Testis (tissue), 3 donors: Measurements from ENCODE around the gene SMIM5. TPM values are rescaled to one million over a fixed set of nuclear protein-coding genes. Genes with fewer than 3 reads are reported as not detected.

ENCODE experiments used
- DNase-seq: peaks from one replicate; pipeline ENCODE4 v3.0.0-alpha.2; 2019
- H3K27ac ChIP-seq, 2 donors: fragments of 200-600 bp; sonication (generic); one replicate each; pipeline ENCODE4 v1.5.1; 2019
- H3K27me3 ChIP-seq: fragments of 200-600 bp; sonication (generic); one replicate; pipeline ENCODE4 v1.5.1; 2019
- H3K36me3 ChIP-seq: fragments of 200-600 bp; sonication (generic); one replicate; pipeline ENCODE4 v1.5.1; 2017; ENCODE audit warnings: low read depth; ENCODE audit errors: missing control alignments
- H3K4me1 ChIP-seq: fragments of 200-600 bp; sonication (generic); one replicate; pipeline ENCODE4 v1.5.1; 2019
- H3K4me3 ChIP-seq, 2 donors: fragments of 200-600 bp; sonication (generic); one replicate each; pipeline ENCODE4 v1.5.1; 2017 to 2019
- H3K9me3 ChIP-seq: fragments of 200-600 bp; sonication (generic); one replicate; pipeline ENCODE4 v1.5.1; 2017
- CTCF ChIP-seq, 3 experiments: fragments of 450-650 bp in 2 of 3; fragments of 200-600 bp in 1 of 3; sonication (generic) in 1 of 3; IDR thresholded peaks; one replicate each; pipeline ENCODE4 v1.5.1; 2016 to 2019; ENCODE audit warnings: antibody characterized with exemption in 3 of 3, mild to moderate bottlenecking in 2 of 3, moderate library complexity in 1 of 3
- POLR2A ChIP-seq: fragments of 450-650 bp; IDR thresholded peaks from one replicate; pipeline ENCODE4 v1.6.1; 2017; ENCODE audit warnings: antibody characterized with exemption, mild to moderate bottlenecking, moderate library complexity
- WGBS, 2 donors: methylation state at CpG; one replicate each; pipeline ENCODE4 v1.1.5; 2018; 5-methylcytosine and 5-hydroxymethylcytosine counted together
- intact Hi-C: fragments of 100-400 bp; cut with DNase I; formaldehyde crosslinking; loops from one replicate; pipeline ENCODE4 v1.15.1; 2023; ENCODE audit warnings: low total_unique reads
- polyA plus RNA-seq: library from polyadenylated mRNA; stranded (reverse); fragments of 350-450 nt; fragmentation: Illumina TruSeq; extraction: RNeasy Lipid Tissue Mini Kit (QIAGEN cat#74804); gene quantifications from one replicate; pipeline ENCODE4 v1.2.3, GENCODE V29; 2014; ENCODE audit warnings: low read depth, low replicate concordance; ENCODE audit not compliant: insufficient read depth
- total RNA-seq, 2 donors: library from RNA; depleted of rRNA; stranded (reverse); fragments of >200 nt; gene quantifications; one replicate each; pipeline ENCODE4 v1.2.3, GENCODE V29; 2016

The SMIM5 gene
- total and polyA plus RNA-seq, 3 donors from 2014 or later = 1.9 to 2.0 (median 2.0) TPM

GRCh38 chr17:75626496-75627038 lies 6.7 kb upstream of the SMIM5 start:
- Histone ChIP-seq H3K4me3 (no peak overlapping the region), H3K36me3 (no peaks in the 10 kb centered on the region), H3K9me3 (no peaks in the 10 kb centered on the region), H3K4me1 (no peaks in the 10 kb centered on the region), H3K27ac (no peak overlapping the region), H3K27me3 (no peaks in the 10 kb centered on the region)
- no peak for TF ChIP-seq CTCF (IDR thresholded peaks at IDR 0.05)
- TF ChIP-seq POLR2A = no peak
- 73 to 100% methylated on average over 2 to 10 of the region's 11 CpGs for WGBS, 2 donors
- DNase-seq = no peak
- intact Hi-C loops = no loop called here

GRCh38 chr17:75627094-75627493 lies 6.1 kb upstream of the SMIM5 start:
- Histone ChIP-seq H3K27ac (no peak overlapping the region), H3K9me3 (no peaks in the 10 kb centered on the region), H3K4me1 (no peaks in the 10 kb centered on the region), H3K27me3 (no peaks in the 10 kb centered on the region), H3K36me3 (no peaks in the 10 kb centered on the region), H3K4me3 (no peak overlapping the region)
- DNase-seq = no peak
- intact Hi-C loops = no loop called here
- TF ChIP-seq CTCF (IDR thresholded peaks at IDR 0.05) = no peak
- no peak for TF ChIP-seq POLR2A
- 93% methylated on average over 5 to 10 of the region's 10 CpGs for WGBS, 2 donors

GRCh38 chr17:75628425-75628824 lies 4.8 kb upstream of the SMIM5 start:
- WGBS, 2 donors = 88% methylated on average over 6 of the region's 6 CpGs; no CpG with 5 or more reads in 1 of the 2 donors
- peaks cover 10% of the 10 kb centered on the region for H3K4me1 ChIP-seq
- DNase-seq = no peak
- no peak overlapping the region for H3K27ac ChIP-seq
- H3K36me3 ChIP-seq = no peaks in the 10 kb centered on the region
- no peak for TF ChIP-seq CTCF (IDR thresholded peaks at IDR 0.05)
- TF ChIP-seq POLR2A = no peak
- H3K9me3 ChIP-seq = no peaks in the 10 kb centered on the region
- no peaks in the 10 kb centered on the region for H3K27me3 ChIP-seq
- no peak overlapping the region for H3K4me3 ChIP-seq
- intact Hi-C loops = no loop called here

- H3K27ac ChIP-seq = no peak overlapping the region
- no peak overlapping the region for H3K4me3 ChIP-seq
- no peaks in the 10 kb centered on the region for H3K36me3 ChIP-seq
- H3K4me1 ChIP-seq = peaks cover 17% of the 10 kb centered on the region
- TF ChIP-seq POLR2A (no peak), CTCF (IDR thresholded peaks at IDR 0.05) (no peak)
- intact Hi-C loops = no loop called here
- H3K27me3 ChIP-seq = no peaks in the 10 kb centered on the region
- WGBS, 2 donors = 84% methylated on average over 14 of the region's 14 CpGs; no CpG with 5 or more reads in 1 of the 2 donors
- H3K9me3 ChIP-seq = no peaks in the 10 kb centered on the region
- no peak for DNase-seq
These were observed 4.1 kb upstream of the SMIM5 start for GRCh38 chr17:75629157-75629556.
